Activated CD4-positive, alpha-beta T cell treated with anti-CD3 and anti-CD28 coated beads for 36 hours (primary cell): Measurements from ENCODE around the gene HAPLN1. TPM values are rescaled to one million over a fixed set of nuclear protein-coding genes. Genes with fewer than 3 reads are reported as not detected.
A peak's percentile ranks its signal among the peaks of the same experiment; 100 is the strongest.
"Not testable (repeated sequence)": the region's sequence is repeated elsewhere in the genome, so short reads cannot be mapped to it uniquely, and the experiment has no call there.

Experiments used
- ATAC-seq: fragments of 200-7000 bp; cut with Tn5 transposase; one replicate; pipeline ENCODE4 v1.10.0; 2021; ENCODE audit warnings: mild to moderate bottlenecking, moderate library complexity
- CTCF ChIA-PET: fragments of 350-600 bp; sonication (Branson Sonifier 250); formaldehyde crosslinking; loops from one replicate; lab custom pipeline; 2021; ENCODE audit warnings: antibody characterized with exemption; lab: Charles Lee
- POLR2A ChIA-PET: fragments of 350-600 bp; sonication (Branson Sonifier 250); formaldehyde crosslinking; loops from one replicate; lab custom pipeline; 2021; ENCODE audit warnings: antibody characterized with exemption, inconsistent platforms; lab: Charles Lee
- DNase-seq: peaks from one replicate; pipeline ENCODE4 v3.0.0-alpha.2; 2020
- H3K27ac Mint-ChIP-seq: one replicate; pipeline ENCODE4 v1.8.0; 2021; ENCODE audit warnings: mixed read lengths
- H3K27me3 Mint-ChIP-seq: one replicate; pipeline ENCODE4 v1.8.0; 2021; ENCODE audit warnings: mixed read lengths
- H3K36me3 Mint-ChIP-seq: one replicate; pipeline ENCODE4 v1.8.0; 2021; ENCODE audit warnings: low read depth, mixed read lengths
- H3K4me1 Mint-ChIP-seq: one replicate; pipeline ENCODE4 v1.8.0; 2021; ENCODE audit warnings: mixed read lengths
- H3K4me3 Mint-ChIP-seq: one replicate; pipeline ENCODE4 v1.8.0; 2021; ENCODE audit warnings: mild to moderate bottlenecking, moderate library complexity, mixed read lengths
- H3K9me3 Mint-ChIP-seq: one replicate; pipeline ENCODE4 v1.8.0; 2021; ENCODE audit warnings: low read depth, mixed read lengths
- intact Hi-C, 2 experiments: fragments of 100-400 bp; cut with DNase I in 1 of 2; cut with micrococcal nuclease in 1 of 2; formaldehyde crosslinking; loops; one replicate each; pipeline versions ENCODE4 v1.14.2 to v1.15.1; 2022 to 2024; cut with DNase I, micrococcal nuclease
- total RNA-seq, 2 experiments: library from RNA; stranded (reverse); gene quantifications; one replicate each; pipeline ENCODE4 v1.2.3, GENCODE V29; 2021

Gene HAPLN1
- total RNA-seq, 2 experiments from 2014 or later = not detected

DNA sequence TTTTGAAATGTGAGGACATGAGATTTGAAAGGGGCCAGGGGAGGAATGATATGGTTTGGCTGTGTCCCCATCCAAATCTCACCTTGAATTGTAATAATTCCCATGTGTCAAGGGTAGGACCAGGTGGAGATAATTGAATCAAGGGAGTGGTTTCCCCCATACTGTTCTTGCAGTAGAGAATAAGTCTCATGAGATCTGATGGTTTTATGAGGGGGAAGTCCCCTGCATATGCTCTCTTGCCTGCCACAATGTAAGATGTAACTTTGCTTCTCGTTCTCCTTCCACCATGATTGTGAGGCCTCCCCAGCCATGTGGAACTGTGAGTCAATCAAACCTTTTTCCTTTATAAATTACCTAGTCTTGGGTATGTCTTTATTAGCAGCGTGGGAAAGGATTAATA is 15.5 kb upstream of the HAPLN1 start:
- DNase-seq, H3K36me3 Mint-ChIP-seq, H3K27ac Mint-ChIP-seq, ATAC-seq, H3K9me3 Mint-ChIP-seq, H3K4me1 Mint-ChIP-seq, intact Hi-C loops, H3K4me3 Mint-ChIP-seq, H3K27me3 Mint-ChIP-seq, POLR2A ChIA-PET, CTCF ChIA-PET: not testable (repeated sequence)

DNA sequence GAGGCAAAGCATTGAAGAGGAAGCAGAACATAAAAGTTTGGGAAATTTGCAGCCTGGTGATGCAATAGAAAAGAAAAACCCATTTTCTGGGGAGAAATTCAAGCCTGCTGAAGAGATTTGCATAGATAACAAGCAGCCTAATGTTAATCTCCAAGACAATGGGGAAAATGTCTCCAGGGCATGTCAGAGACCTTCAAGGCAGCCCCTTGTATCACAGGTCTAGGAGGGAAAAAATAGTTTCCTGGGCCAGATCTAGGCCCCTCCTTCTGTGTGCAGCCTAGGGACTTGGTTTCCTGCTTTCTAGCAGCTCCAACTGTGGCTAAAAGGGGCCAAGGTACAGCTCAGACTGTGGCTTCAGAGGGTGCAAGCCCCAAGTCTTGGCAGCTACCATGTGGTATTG is 14.4 kb upstream of the HAPLN1 start:
- H3K36me3 Mint-ChIP-seq, H3K27me3 Mint-ChIP-seq, POLR2A ChIA-PET, intact Hi-C loops, DNase-seq, ATAC-seq, H3K4me1 Mint-ChIP-seq, H3K9me3 Mint-ChIP-seq, H3K4me3 Mint-ChIP-seq, CTCF ChIA-PET, H3K27ac Mint-ChIP-seq: not testable (repeated sequence)

DNA sequence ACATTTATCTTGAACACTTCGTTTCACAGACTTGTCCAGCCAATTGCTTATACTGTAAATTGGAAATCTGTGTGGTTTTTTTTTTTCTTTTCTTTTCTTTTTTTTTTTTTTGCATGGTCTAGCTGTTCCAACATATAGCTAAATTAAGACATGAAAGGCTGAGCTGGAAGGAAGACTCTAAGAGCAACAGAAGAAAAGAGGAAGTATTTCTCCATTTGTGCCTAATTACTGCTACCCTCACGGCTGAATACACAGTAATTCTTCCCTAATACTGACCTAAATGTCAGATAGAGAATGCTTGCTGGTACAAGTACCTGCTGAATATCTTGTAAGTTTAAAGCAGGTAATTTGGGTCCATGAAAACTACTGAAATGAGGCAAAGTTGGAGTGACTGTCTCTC is 11.0 kb upstream of the HAPLN1 start:
- no peak overlapping the region for H3K27ac Mint-ChIP-seq
- DNase-seq (no peak), ATAC-seq (no peak)
- POLR2A ChIA-PET = no interaction called here
- CTCF ChIA-PET = interaction anchor here (0.7 kb wide), 1 partner anchor 18 kb away, joined by 3 read pairs; no protein-coding TSS in a partner anchor
- no peaks in the 10 kb centered on the region for H3K36me3 Mint-ChIP-seq
- intact Hi-C loops = no loop called here
- no peak overlapping the region for H3K4me3 Mint-ChIP-seq
- H3K27me3 Mint-ChIP-seq = peaks cover 11% of the 10 kb centered on the region
- H3K4me1 Mint-ChIP-seq = no peaks in the 10 kb centered on the region
- peaks cover 2% of the 10 kb centered on the region for H3K9me3 Mint-ChIP-seq

- CTCF ChIA-PET = no interaction called here
- no peak overlapping the region for H3K27ac Mint-ChIP-seq
These were observed 8.7 kb upstream of the HAPLN1 start for GRCh38 chr5:83729362-83729761.

GRCh38 chr5:83726912-83727311 is 6.3 kb upstream of the HAPLN1 start:
- POLR2A ChIA-PET = no interaction called here
- no peak for DNase-seq
- Mint-ChIP-seq H3K36me3 (no peaks in the 10 kb centered on the region), H3K4me1 (no peaks in the 10 kb centered on the region), H3K27ac (no peak overlapping the region), H3K9me3 (no peaks in the 10 kb centered on the region), H3K4me3 (no peak overlapping the region), H3K27me3 (peaks cover 27% of the 10 kb centered on the region)
- CTCF ChIA-PET = interaction anchor here (0.6 kb wide), 1 partner anchor 117 kb away, joined by 3 read pairs; no protein-coding TSS in a partner anchor
- ATAC-seq = no peak
- intact Hi-C loops = loop anchor here in 1 of 2 experiments (10.0 kb wide), 1 partner anchor 658 kb away; the partner anchor contains the start of gene EDIL3

More at GRCh38 chr5:83729362-83729761, 8.7 kb upstream of the HAPLN1 start:
- Mint-ChIP-seq H3K36me3 (no peaks in the 10 kb centered on the region), H3K4me1 (no peaks in the 10 kb centered on the region), H3K27me3 (peaks cover 19% of the 10 kb centered on the region), H3K9me3 (peaks cover 2% of the 10 kb centered on the region), H3K4me3 (no peak overlapping the region)
- POLR2A ChIA-PET = no interaction called here
- intact Hi-C loops = loop anchor here in 1 of 2 experiments (10.0 kb wide), 1 partner anchor 655 kb away; the partner anchor contains the start of gene EDIL3
- ATAC-seq (no peak), DNase-seq (no peak)

DNA sequence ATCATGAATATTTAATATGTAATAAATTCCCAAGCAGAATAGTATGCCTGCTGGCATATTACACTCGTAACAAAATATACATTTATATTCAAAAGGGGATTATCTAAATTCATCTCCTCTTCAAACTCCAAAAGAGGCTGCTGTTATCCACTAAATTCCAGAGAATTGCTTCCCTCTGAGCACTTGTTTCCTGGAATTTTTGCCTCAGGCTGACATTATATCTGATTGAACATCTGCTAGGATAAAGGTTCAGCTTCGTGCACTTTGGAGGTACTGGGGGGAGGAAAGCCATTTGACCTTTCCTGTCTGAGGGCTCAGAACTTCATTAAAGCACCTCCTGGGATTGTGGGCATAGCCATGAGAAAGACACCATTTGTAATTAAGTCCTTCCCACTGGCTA is 4.3 kb upstream of the HAPLN1 start:
- ATAC-seq = no peak
- no peak for DNase-seq
- Mint-ChIP-seq H3K27ac (no peak overlapping the region), H3K27me3 (peaks cover 44% of the 10 kb centered on the region), H3K36me3 (no peaks in the 10 kb centered on the region), H3K9me3 (no peaks in the 10 kb centered on the region), H3K4me1 (peaks cover 5% of the 10 kb centered on the region), H3K4me3 (no peak overlapping the region)
- intact Hi-C loops = loop anchor here in 1 of 2 experiments (10.0 kb wide), 1 partner anchor 660 kb away; the partner anchor contains the start of gene EDIL3
- ChIA-PET CTCF (interaction anchor here (1.3 to 1.6 kb wide), 2 partner anchors 13 to 202 kb away, joined by 3 to 6 read pairs; no protein-coding TSS in a partner anchor), POLR2A (no interaction called here)

DNA sequence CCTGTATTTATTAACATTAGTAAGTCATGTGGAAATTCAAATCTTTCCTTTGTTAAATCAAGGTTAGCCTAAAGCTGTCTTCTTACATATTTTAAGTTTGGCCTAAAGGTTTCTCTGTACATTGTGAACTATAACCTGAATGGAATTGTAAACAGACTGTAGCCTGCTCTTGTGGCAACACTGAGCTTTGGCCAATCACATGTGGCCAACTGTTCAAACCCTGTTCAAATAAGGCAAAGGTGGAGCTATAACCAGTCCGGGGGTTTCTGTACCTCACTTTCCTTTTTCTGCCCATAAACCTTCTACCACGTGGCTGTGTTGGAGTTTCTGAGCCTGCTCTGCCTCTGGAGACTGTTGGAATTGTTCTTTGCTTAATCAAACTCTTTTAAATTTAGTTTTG is 3.3 kb upstream of the HAPLN1 start:
- Mint-ChIP-seq H3K27ac (no peak overlapping the region), H3K4me1 (peaks cover 5% of the 10 kb centered on the region), H3K4me3 (no peak overlapping the region), H3K9me3 (no peaks in the 10 kb centered on the region), H3K27me3 (peaks cover 47% of the 10 kb centered on the region), H3K36me3 (no peaks in the 10 kb centered on the region)
- intact Hi-C loops = loop anchor here in 1 of 2 experiments (10.0 kb wide), 1 partner anchor 661 kb away; the partner anchor contains the start of gene EDIL3
- DNase-seq (no peak), ATAC-seq (no peak)
- CTCF ChIA-PET = no interaction called here
- POLR2A ChIA-PET = no interaction called here

GRCh38 chr5:83723031-83723430 is 2.4 kb upstream of the HAPLN1 start:
- Mint-ChIP-seq H3K36me3 (no peaks in the 10 kb centered on the region), H3K27me3 (peaks cover 54% of the 10 kb centered on the region), H3K27ac (no peak overlapping the region), H3K4me3 (no peak overlapping the region), H3K9me3 (no peaks in the 10 kb centered on the region), H3K4me1 (peaks cover 5% of the 10 kb centered on the region)
- ChIA-PET CTCF (no interaction called here), POLR2A (no interaction called here)
- ATAC-seq (no peak), DNase-seq (no peak)
- intact Hi-C loops = loop anchor here in 1 of 2 experiments (10.0 kb wide), 1 partner anchor 662 kb away; the partner anchor contains the start of gene EDIL3

DNA sequence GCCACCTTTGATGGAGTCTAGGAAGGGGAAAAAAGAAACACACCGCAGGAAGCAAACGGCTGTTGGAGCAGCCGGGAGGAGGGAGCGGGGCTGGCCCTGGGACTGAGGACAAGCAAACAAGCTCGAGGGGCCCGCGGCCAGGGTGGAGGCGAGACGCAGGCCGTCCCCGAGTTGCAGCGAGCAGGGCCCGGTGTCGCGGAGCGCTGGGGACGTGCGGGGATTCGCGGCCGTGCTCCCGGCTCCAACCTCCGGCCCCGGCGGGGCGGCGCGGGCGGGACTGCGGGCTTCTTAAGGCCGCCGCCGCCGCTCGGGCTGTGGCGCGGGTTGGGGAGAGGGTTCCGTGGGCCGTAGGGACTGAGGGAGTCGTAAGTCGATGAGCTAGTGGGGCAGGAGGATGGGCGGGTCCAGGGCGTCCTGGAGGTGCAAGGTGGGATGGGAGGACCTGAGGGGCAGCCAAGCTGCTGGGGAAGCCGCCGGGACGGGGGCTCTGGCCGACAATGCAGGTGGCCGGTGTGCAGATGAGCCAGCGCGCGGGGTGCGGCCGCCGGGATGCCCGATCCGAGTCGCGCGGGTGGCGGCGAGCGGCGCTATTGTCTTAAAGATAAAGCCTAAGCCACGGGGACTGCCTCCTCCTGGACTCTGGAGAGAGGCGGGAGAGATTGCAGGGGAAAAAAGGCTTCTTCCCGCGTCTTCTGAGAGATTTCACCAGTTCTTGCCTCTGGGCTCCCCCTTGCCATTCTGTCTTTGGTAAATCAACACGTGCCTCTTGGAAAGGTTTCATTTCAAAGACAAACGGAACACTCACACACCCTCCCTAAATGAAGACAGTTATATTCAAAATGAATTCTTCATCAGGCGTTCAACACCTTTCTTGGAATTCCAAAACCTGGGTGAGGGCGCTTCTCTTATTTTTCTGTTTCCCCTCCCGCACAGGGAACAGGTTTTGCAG is 1.6 kb upstream of the HAPLN1 start:
- no peaks in the 10 kb centered on the region for H3K36me3 Mint-ChIP-seq
- H3K27ac Mint-ChIP-seq = no peak overlapping the region
- H3K9me3 Mint-ChIP-seq = no peaks in the 10 kb centered on the region
- peaks cover 5% of the 10 kb centered on the region for H3K4me1 Mint-ChIP-seq
- H3K27me3 Mint-ChIP-seq = peaks cover 54% of the 10 kb centered on the region
- ChIA-PET POLR2A (no interaction called here), CTCF (interaction anchor here (0.6 kb wide), 1 partner anchor 16 kb away, joined by 3 read pairs; no protein-coding TSS in a partner anchor)
- peak overlapping the region; percentile 33 for H3K4me3 Mint-ChIP-seq
- intact Hi-C loops = loop anchor here in 1 of 2 experiments (10.0 kb wide), 1 partner anchor 663 kb away; the partner anchor contains the start of gene EDIL3
- peak; percentile 26 for ATAC-seq
- peak; percentile 52 for DNase-seq

GRCh38 chr5:83718936-83719495 is 1.6 kb downstream of the HAPLN1 start:
- intact Hi-C loops = loop anchor here in 1 of 2 experiments (5.0 to 10.0 kb wide), 3 partner anchors 208 to 1326 kb away; no protein-coding TSS in a partner anchor
- Mint-ChIP-seq H3K27me3 (peaks cover 46% of the 10 kb centered on the region), H3K36me3 (no peaks in the 10 kb centered on the region), H3K4me3 (no peak overlapping the region), H3K9me3 (no peaks in the 10 kb centered on the region), H3K27ac (no peak overlapping the region), H3K4me1 (peaks cover 5% of the 10 kb centered on the region)
- ChIA-PET POLR2A (no interaction called here), CTCF (interaction anchor here (0.6 to 0.8 kb wide), 4 partner anchors 62 to 577 kb away, joined by 3 read pairs; no protein-coding TSS in a partner anchor)
- DNase-seq (no peak), ATAC-seq (no peak)

- CTCF ChIA-PET = interaction anchor here (0.8 to 1.2 kb wide), 3 partner anchors 11 to 1239 kb away, joined by 3 to 5 read pairs (median 3); no protein-coding TSS in a partner anchor
- DNase-seq = peak; percentile 46
- intact Hi-C loops = loop anchor here in 1 of 2 experiments (5.0 to 10.0 kb wide), 3 partner anchors 209 to 1326 kb away; no protein-coding TSS in a partner anchor
- no peaks in the 10 kb centered on the region for H3K36me3 Mint-ChIP-seq
- no peak overlapping the region for H3K4me3 Mint-ChIP-seq
- peaks cover 5% of the 10 kb centered on the region for H3K4me1 Mint-ChIP-seq
- peaks cover 46% of the 10 kb centered on the region for H3K27me3 Mint-ChIP-seq
- POLR2A ChIA-PET = no interaction called here
- H3K27ac Mint-ChIP-seq = no peak overlapping the region
- H3K9me3 Mint-ChIP-seq = no peaks in the 10 kb centered on the region
- no peak for ATAC-seq
These were observed 2.3 kb downstream of the HAPLN1 start for GRCh38 chr5:83718195-83718825.
